Right lung (tissue), 10 donors: ENCODE results near the gene C17orf58. TPM values are rescaled to one million over a fixed set of nuclear protein-coding genes. Genes with fewer than 3 reads are reported as not detected.
"Not testable (repeated sequence)": the region's sequence is repeated elsewhere in the genome, so short reads cannot be mapped to it uniquely, and the experiment has no call there.

Experiments
- DNase-seq, 2 donors: peaks; one replicate each; pipeline ENCODE4 v3.0.0-alpha.2; 2013
- long read RNA-seq, 8 donors: transcript quantifications; one replicate each; lab custom pipeline, GENCODE V29; 2026
- polyA plus RNA-seq, 5 donors: library from polyadenylated mRNA; unstranded; fragments of 120-200 nt; gene quantifications; one replicate each; pipeline versions ENCODE4 v1.2.1 to v1.2.3, GENCODE V29; 2013; ENCODE audit warnings: inconsistent platforms in 1 of 5, low replicate concordance in 1 of 5; ENCODE audit not compliant: insufficient read length in 5 of 5, insufficient read depth in 1 of 5

C17orf58 gene
- 10 to 100 TPM; 13.9 to 15.6 (median 15.2) TPM for polyA plus RNA-seq
- long read RNA-seq, donor 1, partial matches to known transcripts = 0 of 6 reads
- long read RNA-seq, donor 1, other reads (novel, unspliced or antisense) = 0 of 6 reads
- long read RNA-seq, donor 2, partial matches to known transcripts = 0 of 4 reads
- long read RNA-seq, donor 2, other reads (novel, unspliced or antisense) = 0 of 4 reads
- long read RNA-seq, donor 3, transcript C17orf58-202 (3 exons, 1,082 nt) = major isoform, 5 of 16 reads
- long read RNA-seq, donor 3, partial matches to known transcripts = 7 of 16 reads
- long read RNA-seq, donor 3, other reads (novel, unspliced or antisense) = 0 of 16 reads
- long read RNA-seq, donor 4, partial matches to known transcripts = 0 of 6 reads
- long read RNA-seq, donor 4, other reads (novel, unspliced or antisense) = 0 of 6 reads
- long read RNA-seq, donor 5, partial matches to known transcripts = 0 of 6 reads
- long read RNA-seq, donor 5, other reads (novel, unspliced or antisense) = 0 of 6 reads
- long read RNA-seq, donor 6, transcript C17orf58-203 (2 exons, 1,654 nt) = minor isoform, 5 of 12 reads
- long read RNA-seq, donor 6, transcript C17orf58-202 (3 exons, 1,082 nt) = major isoform, 6 of 12 reads
- long read RNA-seq, donor 6, partial matches to known transcripts = 0 of 12 reads
- long read RNA-seq, donor 6, other reads (novel, unspliced or antisense) = 0 of 12 reads
- long read RNA-seq, donor 7, partial matches to known transcripts = 0 of 4 reads
- long read RNA-seq, donor 7, other reads (novel, unspliced or antisense) = 0 of 4 reads
- long read RNA-seq, donor 8, partial matches to known transcripts = 0 of 3 reads
- long read RNA-seq, donor 8, other reads (novel, unspliced or antisense) = 0 of 3 reads

- peak in 1 of 2 donors; percentile 7 for DNase-seq
Measured at GRCh38 chr17:67996301-67997171, at the start of gene C17orf58. C17orf58 (minus strand) TSS chr17:67996469; CDS start chr17:67996198, 271 bp downstream.

DNA sequence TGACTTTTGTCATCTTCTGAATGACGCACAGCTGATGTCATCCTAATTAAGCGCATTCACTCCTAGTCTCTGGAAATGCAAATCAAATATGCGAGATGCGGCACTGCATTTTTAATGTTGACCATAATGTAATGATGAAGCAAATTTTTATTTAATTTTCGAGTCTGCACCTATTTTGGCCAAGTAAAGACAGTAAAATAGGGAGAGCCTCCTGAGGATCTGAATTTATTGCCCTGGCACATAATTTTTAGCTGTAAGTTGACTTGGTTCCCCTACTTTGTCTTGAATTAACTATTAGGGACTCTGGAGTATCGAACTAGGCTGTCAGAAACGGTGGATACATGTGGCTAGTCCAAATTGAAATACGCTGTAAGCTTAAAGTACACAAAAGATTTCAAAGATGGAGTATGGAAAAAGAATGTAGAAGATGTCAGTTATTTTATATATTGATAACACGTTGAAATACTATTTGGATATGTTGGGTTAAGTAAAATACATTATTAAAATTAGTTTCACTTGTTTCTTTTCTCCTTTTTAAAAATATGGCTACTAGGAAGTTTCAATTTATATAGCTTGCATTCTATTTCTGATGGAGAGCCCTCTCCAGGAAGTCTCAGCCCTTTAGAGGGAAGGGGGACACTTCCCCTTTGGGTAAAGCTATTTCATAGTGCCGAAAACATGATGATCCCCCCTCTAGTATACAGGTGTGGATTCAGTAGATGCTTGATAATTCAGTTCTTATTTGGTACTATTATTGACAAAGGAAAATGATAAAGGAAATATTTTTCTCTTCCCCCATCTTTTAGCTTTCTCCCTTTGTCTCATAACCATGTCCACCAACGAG is 40.3 kb upstream of the C17orf58 start:
- DNase-seq = no peak

- DNase-seq = peak; percentile 97 to 98
Measured at GRCh38 chr17:68035523-68036303, 39.4 kb upstream of the C17orf58 start, which contains the start of gene KPNA2. KPNA2 (plus strand) TSS chr17:68035735; CDS start chr17:68037133, 1,398 bp downstream.

GRCh38 chr17:68035131-68035522 is 38.9 kb upstream of the C17orf58 start:
- no peak for DNase-seq

DNA sequence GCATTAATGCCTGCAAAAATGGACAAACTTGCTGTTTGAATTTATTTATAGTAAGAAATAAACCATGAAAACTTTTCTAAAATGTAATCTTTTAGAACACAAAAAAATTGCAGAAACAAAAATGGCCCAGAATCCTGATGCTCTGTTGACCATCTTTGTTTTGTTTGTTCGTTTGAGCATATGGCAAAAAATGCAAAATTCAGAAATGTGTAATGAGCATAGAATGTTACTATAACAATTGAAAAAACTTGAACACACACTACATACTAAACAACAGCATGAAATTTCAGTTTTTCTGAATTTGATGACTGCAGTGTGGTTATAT is 38.1 kb upstream of the C17orf58 start:
- no peak for DNase-seq

DNA sequence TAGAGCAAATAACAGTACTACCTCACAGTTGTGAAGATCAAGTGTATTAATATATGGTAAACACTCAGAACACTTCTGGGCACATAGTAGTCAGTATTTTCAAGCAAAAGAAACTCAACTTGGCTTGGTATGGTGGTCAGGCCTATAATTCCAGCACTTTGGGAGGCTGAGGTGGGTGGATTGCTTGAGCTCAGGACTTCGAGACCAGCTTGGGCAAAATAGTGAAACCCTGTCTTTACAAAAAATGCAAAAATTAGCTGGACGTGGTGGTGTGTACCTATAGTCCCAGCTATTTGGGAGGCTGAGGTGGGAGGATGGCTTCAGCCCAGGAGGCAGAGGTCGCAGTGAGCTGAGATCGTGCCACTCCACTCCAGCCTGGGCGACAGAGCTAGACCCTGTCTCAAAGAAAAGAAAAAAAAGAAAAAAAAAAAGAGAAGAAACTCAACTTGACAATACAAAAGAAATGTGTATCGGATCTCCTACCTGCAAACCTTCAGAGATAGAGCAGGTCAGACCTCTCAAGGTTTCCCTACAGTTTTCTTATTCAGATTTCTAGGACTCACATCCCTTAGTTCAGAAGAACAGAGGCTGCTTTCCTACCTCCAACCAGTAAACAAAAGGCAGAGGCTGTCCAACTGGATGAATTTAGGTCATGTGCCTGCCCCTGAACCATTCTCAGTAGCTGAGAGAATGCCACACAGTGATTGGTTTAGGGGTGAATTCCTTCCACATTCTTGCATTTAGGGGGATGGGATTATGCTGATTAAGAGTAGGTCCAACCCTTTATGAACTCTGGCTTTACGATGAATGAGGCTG is 37.6 kb upstream of the C17orf58 start:
- DNase-seq = peak in 1 of 2 donors; percentile 43

DNA sequence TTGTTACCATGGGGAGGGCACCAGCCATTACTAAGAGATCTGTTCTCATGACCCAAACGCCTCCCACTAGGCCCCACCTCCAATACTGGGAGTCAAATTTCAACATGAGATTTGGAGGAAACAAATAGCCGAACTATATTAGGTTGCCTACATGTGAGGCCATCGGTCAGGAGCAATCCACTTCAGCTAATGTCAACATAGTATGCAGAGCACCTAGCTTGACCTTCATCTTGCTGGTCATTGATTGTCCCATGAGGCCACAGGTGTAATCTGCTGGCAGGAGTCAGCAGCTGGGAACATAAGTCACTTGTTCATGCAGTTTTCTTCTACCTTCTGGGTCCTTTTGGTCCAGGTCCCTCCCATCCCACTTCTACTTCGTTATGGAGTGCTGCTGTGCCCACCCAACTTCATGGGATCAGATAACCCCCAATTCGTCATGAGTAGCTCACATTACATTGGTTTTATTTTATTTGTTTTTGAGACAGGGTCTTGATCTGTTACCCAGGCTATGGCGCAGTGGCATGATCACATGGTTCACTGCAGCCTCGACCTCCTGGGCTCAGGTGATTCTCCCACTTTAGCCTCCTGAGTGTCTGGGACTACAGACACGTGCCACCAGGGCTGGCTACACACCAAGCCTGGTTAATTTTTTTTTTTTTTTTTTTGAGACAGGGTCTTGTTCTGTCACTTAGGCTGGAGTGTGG is 33.4 kb upstream of the C17orf58 start:
- no peak for DNase-seq

GRCh38 chr17:68022547-68022946 is 26.3 kb upstream of the C17orf58 start:
- DNase-seq = not testable (repeated sequence)

DNA sequence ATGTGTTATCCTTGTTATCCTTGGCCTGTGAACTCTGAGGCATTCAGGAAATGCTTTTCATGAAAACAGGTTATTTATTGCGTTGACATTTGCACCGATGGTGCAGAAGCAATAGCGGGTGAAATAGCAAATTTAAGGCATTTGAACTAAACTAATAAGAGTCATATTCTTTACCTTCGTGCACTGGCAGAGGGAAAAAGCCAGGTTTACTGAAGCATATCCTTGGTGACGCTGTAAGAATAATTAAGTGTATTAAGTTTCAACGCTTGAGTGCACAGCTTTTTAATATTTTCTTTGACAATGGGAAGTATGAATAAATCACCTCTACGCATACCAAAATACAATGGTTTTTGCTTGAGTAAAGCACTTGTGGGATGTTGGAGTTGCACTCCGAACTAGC is 25.7 kb upstream of the C17orf58 start:
- DNase-seq = no peak

DNA sequence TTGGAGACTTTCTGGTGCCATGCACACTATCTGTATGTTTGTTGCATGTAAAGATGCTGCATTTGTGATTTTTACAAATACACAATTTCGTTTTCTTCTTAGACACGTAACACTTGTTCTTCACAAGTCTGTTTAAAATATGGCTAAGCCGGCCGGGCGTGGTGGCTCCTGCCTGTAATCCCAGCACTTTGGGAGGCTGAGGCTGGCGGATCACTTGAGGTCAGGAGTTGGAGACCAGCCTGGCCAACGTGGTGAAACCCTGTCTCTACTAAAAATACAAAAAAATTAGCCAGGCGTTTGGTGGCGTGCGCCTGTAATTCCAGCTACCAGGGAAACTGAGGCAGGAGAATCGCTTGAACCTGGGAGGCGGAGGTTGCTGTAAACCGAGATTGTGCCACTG is 24.5 kb upstream of the C17orf58 start:
- peak in 1 of 2 donors; percentile 2 for DNase-seq

DNA sequence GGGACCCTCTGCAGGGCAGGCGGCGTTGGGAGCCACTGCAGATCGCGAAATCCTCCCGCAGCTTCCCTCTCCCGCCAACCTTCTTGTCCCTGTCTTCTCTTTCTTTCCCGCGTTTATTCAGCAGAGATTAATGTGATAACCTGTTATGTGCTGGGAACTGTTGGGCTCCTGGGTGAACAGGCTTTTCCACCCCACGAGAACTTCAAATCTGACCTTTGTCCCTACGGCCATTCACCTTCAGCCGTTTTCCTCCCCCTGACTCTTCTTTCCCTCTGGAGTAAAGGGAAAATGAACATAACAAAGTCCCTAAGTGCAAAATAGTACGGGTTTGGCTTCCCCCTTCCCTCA is 24.1 kb upstream of the C17orf58 start:
- no peak for DNase-seq

- DNase-seq = peak; percentile 96 to 98
Measured at GRCh38 chr17:68019675-68020408, 23.6 kb upstream of the C17orf58 start.

- no peak for DNase-seq
Measured at GRCh38 chr17:68019336-68019674, 23.0 kb upstream of the C17orf58 start.

- DNase-seq = not testable (repeated sequence)
Measured at GRCh38 chr17:68018493-68018892, 22.2 kb upstream of the C17orf58 start.

DNA sequence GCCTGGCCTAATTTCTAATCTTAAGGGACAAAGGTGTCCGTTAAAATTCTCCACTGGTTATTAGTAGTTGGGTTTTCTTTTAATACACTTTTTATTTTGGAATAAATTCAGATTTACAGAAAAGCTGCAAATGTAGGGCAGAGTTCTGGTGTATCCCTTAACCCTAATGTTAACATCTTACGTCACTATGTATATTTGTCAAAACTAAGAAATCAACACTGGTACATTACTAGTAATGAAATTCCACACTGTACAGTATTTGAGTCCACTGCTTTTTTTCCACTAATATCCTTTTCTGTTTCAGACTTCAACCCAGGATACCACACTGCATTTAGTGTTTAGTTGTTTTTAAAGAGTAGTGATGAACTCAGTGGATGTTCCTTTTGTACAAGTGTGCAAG is 20.6 kb upstream of the C17orf58 start:
- DNase-seq = no peak

GRCh38 chr17:68015081-68015723 is 18.9 kb upstream of the C17orf58 start:
- no peak for DNase-seq

- no peak for DNase-seq
Measured at GRCh38 chr17:68013385-68013784, 17.1 kb upstream of the C17orf58 start.
